HepG2 (cell line): ENCODE data around the gene AKAP12. TPM values are rescaled to one million over a fixed set of nuclear protein-coding genes. Genes with fewer than 3 reads are reported as not detected.

ENCODE experiments used
- CERS6 ChIP-seq: sonication (generic); formaldehyde crosslinking; IDR thresholded peaks from 2 replicates; pipeline ENCODE4 v1.5.0; 2020; ENCODE audit warnings: missing genetic modification reagents
- FOXK1 ChIP-seq: sonication (generic); formaldehyde crosslinking; IDR thresholded peaks from 2 replicates; pipeline ENCODE4 v1.4.0; 2020; ENCODE audit warnings: low read depth, missing genetic modification reagents, borderline replicate concordance
- HMGXB4 ChIP-seq, 2 experiments: sonication (generic) in 1 of 2; formaldehyde crosslinking in 1 of 2; IDR thresholded peaks; 2 replicates each; pipeline versions ENCODE4 v1.4.0 to v1.6.1; 2018 to 2020; ENCODE audit warnings: missing genetic modification reagents in 2 of 2, borderline replicate concordance in 1 of 2, low read depth in 1 of 2, mild to moderate bottlenecking in 1 of 2, missing biosample characterization in 1 of 2
- NKX3-1 ChIP-seq: sonication (generic); formaldehyde crosslinking; IDR thresholded peaks from 2 replicates; pipeline ENCODE4 v1.5.0; 2020; ENCODE audit warnings: missing genetic modification reagents
- PPARG ChIP-seq: conservative IDR thresholded peaks from 2 replicates; pipeline ENCODE4 v1.6.1; 2016; ENCODE audit warnings: missing biosample characterization, missing genetic modification reagents
- SAP130 ChIP-seq: IDR thresholded peaks from 2 replicates; pipeline ENCODE4 v1.6.1; 2016; ENCODE audit warnings: low read depth
- TAF15 ChIP-seq: fragments of 200-400 bp; formaldehyde crosslinking; IDR thresholded peaks from one replicate; pipeline ENCODE4 v1.6.1; 2018; ENCODE audit warnings: mild to moderate bottlenecking, low read depth, low read length; ENCODE audit not compliant: poor library complexity, severe bottlenecking
- TBX2 ChIP-seq: sonication (generic); formaldehyde crosslinking; IDR thresholded peaks from 2 replicates; pipeline ENCODE4 v1.5.0; 2020; ENCODE audit warnings: missing genetic modification reagents, mild to moderate bottlenecking, borderline replicate concordance
- THAP7 ChIP-seq: sonication (generic); formaldehyde crosslinking; IDR thresholded peaks from 2 replicates; pipeline ENCODE4 v1.8.1; 2023; ENCODE audit warnings: mild to moderate bottlenecking, missing genetic modification reagents
- ZFP36L1 ChIP-seq: sonication (generic); formaldehyde crosslinking; IDR thresholded peaks from 2 replicates; pipeline ENCODE4 v1.8.0; 2022; ENCODE audit warnings: mild to moderate bottlenecking, missing genetic modification reagents, moderate library complexity
- ZNF230 ChIP-seq: sonication (generic); formaldehyde crosslinking; IDR thresholded peaks from 2 replicates; pipeline ENCODE4 v1.4.0; 2020; ENCODE audit warnings: mild to moderate bottlenecking, missing genetic modification reagents
- ZNF430 ChIP-seq: sonication (generic); formaldehyde crosslinking; IDR thresholded peaks from 2 replicates; pipeline ENCODE4 v1.9.0; 2021; ENCODE audit warnings: mild to moderate bottlenecking, missing genetic modification reagents
- ZNF607 ChIP-seq: sonication (generic); formaldehyde crosslinking; IDR thresholded peaks from 2 replicates; pipeline ENCODE4 v1.5.1; 2020; ENCODE audit warnings: missing genetic modification reagents, mild to moderate bottlenecking, borderline replicate concordance
- ZSCAN29 ChIP-seq: sonication (generic); formaldehyde crosslinking; conservative IDR thresholded peaks from 2 replicates; pipeline ENCODE4 v1.4.0; 2020; ENCODE audit warnings: mild to moderate bottlenecking, missing genetic modification reagents
- polyA plus RNA-seq, 8 experiments: library from polyadenylated mRNA; depleted of rRNA in 3 of 8; stranded (reverse) in 7 of 8; unstranded in 1 of 8; fragments of >200 nt; fragmentation: Illumina TruSeq in 4 of 8; extraction: Trizol in 4 of 8; gene quantifications; 2 replicates each; pipeline versions ENCODE4 v1.2.1 to v1.2.3, GENCODE V29; 2011 to 2016; ENCODE audit warnings: low read depth in 4 of 8, missing spikeins in 1 of 8, mixed read lengths in 1 of 8; ENCODE audit not compliant: insufficient read depth in 1 of 8
- total RNA-seq, 5 experiments: library from RNA; depleted of rRNA; stranded (reverse); fragments of >200 nt; fragmentation: Illumina TruSeq; extraction: Trizol; gene quantifications; 2 replicates each; pipeline ENCODE4 v1.2.3, GENCODE V29; 2016; ENCODE audit warnings: low read depth in 1 of 5
- TF ChIP-seq, protein P1 (sequence below): sonication (generic); formaldehyde crosslinking; IDR thresholded peaks from 2 replicates; pipeline ENCODE4 v1.5.0; 2020; ENCODE audit warnings: mild to moderate bottlenecking, missing genetic modification reagents
- TF ChIP-seq, protein P2 (sequence below): sonication (generic); formaldehyde crosslinking; IDR thresholded peaks from 2 replicates; pipeline ENCODE4 v1.5.0; 2020; ENCODE audit warnings: mild to moderate bottlenecking, missing genetic modification reagents
- TF ChIP-seq, protein P3 (sequence below): sonication (generic); formaldehyde crosslinking; IDR thresholded peaks from 2 replicates; pipeline ENCODE4 v1.8.0; 2022; ENCODE audit warnings: low read depth, missing genetic modification reagents

The AKAP12 gene
- total and polyA plus RNA-seq, 2 of the 13 experiments (the other 11 are each of a cell fraction or from before 2014, with no cell fraction given): 10.6 to 19.0 TPM

DNA sequence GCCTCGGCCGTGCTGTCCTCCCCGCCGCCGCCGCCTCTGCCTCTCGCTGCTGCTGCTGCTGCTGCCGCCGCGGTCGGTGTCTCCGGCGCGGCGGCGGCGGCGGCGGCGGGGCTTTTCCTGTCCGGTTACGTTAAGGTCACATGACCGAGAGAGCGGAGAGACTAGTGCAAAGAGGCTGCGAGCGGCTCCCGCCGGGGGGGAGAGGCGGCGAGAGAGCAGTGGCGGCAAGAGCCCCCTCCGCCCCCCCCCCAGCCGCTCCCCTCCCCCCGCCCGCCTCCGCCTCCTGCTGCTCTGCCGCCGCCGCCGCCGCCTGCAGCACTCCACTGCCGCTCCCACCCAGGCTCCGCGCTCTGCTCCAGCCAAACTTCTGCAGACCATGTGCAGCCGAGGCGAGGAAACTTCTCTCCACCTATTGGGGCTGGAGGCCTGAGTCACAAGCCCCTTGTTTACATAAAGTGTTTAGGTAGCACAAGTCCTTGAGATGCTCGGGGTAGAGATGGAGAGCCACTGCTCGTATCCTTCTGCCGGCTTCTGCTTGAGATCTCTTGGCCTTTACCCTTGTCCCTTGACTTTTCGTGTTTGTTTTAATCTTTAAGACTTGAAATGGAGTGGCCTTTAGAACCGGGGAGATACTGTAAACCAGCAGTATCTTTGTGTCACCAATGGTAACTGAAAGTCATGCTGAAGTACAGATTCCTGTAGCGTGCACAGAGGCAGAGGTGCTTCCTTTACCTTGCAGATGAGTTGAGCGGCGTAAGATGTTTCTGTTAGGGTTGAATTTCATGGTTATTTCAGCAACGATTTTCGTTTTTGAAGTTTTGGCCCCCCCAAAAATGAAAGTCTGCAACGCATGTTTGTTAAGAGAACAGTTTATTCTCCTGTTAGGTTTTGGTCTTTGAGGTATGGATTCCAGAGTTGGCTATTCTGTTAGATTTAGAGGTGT is 152.0 kb downstream of the AKAP12 start, which contains the start of gene ZBTB2 (continued):
- TF ChIP-seq HMGXB4 (CRISPR knock-in tag; IDR thresholded peaks at IDR 0.05; ENCODE audit: borderline replicate concordance in 1 of 2, low read depth in 1 of 2) (no peak; a peak in 1 of 4 replicates), THAP7 (peak; percentile 44; the same call in 1 of the 2 replicates), CERS6 (CRISPR knock-in tag) (no peak), PPARG (no peak), SAP130 (CRISPR knock-in tag) (peak; percentile 62), TBX2 (CRISPR knock-in tag) (no peak), ZNF230 (CRISPR knock-in tag) (no peak; the same call in 1 of the 2 replicates), ZNF607 (CRISPR knock-in tag) (peak; percentile 51; the same call in 1 of the 2 replicates), FOXK1 (peak; percentile 65; the same call in 1 of the 2 replicates), ZNF430 (CRISPR knock-in tag) (0 out of 2 replicates have a peak, but pooled peaks have one; percentile 60), ZFP36L1 (CRISPR knock-in tag) (peak; percentile 80; the same call in 1 of the 2 replicates), ZSCAN29 (CRISPR knock-in tag) (no peak), NKX3-1 (CRISPR knock-in tag) (peak; percentile 75; the same call in 1 of the 2 replicates), TAF15 (no peak)
- TF ChIP-seq, protein P1, sequence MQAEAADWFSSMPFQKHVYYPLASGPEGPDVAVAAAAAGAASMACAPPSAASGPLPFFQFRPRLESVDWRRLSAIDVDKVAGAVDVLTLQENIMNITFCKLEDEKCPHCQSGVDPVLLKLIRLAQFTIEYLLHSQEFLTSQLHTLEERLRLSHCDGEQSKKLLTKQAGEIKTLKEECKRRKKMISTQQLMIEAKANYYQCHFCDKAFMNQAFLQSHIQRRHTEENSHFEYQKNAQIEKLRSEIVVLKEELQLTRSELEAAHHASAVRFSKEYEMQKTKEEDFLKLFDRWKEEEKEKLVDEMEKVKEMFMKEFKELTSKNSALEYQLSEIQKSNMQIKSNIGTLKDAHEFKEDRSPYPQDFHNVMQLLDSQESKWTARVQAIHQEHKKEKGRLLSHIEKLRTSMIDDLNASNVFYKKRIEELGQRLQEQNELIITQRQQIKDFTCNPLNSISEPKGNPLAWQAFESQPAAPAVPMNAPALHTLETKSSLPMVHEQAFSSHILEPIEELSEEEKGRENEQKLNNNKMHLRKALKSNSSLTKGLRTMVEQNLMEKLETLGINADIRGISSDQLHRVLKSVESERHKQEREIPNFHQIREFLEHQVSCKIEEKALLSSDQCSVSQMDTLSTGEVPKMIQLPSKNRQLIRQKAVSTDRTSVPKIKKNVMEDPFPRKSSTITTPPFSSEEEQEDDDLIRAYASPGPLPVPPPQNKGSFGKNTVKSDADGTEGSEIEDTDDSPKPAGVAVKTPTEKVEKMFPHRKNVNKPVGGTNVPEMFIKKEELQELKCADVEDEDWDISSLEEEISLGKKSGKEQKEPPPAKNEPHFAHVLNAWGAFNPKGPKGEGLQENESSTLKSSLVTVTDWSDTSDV (CRISPR knock-in tag): no peak
- TF ChIP-seq, protein P2, sequence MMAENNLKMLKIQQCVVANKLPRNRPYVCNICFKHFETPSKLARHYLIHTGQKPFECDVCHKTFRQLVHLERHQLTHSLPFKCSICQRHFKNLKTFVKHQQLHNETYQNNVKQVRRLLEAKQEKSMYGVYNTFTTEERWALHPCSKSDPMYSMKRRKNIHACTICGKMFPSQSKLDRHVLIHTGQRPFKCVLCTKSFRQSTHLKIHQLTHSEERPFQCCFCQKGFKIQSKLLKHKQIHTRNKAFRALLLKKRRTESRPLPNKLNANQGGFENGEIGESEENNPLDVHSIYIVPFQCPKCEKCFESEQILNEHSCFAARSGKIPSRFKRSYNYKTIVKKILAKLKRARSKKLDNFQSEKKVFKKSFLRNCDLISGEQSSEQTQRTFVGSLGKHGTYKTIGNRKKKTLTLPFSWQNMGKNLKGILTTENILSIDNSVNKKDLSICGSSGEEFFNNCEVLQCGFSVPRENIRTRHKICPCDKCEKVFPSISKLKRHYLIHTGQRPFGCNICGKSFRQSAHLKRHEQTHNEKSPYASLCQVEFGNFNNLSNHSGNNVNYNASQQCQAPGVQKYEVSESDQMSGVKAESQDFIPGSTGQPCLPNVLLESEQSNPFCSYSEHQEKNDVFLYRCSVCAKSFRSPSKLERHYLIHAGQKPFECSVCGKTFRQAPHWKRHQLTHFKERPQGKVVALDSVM (CRISPR knock-in tag): no peak
- TF ChIP-seq, protein P3, sequence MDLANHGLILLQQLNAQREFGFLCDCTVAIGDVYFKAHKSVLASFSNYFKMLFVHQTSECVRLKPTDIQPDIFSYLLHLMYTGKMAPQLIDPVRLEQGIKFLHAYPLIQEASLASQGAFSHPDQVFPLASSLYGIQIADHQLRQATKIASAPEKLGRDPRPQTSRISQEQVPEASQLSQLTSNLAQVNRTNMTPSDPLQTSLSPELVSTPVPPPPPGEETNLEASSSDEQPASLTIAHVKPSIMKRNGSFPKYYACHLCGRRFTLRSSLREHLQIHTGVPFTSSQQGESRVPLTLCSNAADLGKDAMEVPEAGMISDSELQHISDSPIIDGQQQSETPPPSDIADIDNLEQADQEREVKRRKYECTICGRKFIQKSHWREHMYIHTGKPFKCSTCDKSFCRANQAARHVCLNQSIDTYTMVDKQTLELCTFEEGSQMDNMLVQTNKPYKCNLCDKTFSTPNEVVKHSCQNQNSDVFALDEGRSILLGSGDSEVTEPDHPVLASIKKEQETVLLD (CRISPR knock-in tag): no peak; the same call in 1 of the 2 replicates
